HG03060 (cell line): ENCODE data around the gene SYCP2L.
"Not testable (repeated sequence)": the region's sequence is repeated elsewhere in the genome, so short reads cannot be mapped to it uniquely, and the experiment has no call there.

Source experiments
- ATAC-seq: cut with Tn5 transposase; IDR thresholded peaks from one replicate; pipeline ENCODE4 v1.9.1; 2021; ENCODE audit warnings: low read depth, moderate number of reproducible peaks; ENCODE audit not compliant: unreplicated experiment

Gene SYCP2L

DNA sequence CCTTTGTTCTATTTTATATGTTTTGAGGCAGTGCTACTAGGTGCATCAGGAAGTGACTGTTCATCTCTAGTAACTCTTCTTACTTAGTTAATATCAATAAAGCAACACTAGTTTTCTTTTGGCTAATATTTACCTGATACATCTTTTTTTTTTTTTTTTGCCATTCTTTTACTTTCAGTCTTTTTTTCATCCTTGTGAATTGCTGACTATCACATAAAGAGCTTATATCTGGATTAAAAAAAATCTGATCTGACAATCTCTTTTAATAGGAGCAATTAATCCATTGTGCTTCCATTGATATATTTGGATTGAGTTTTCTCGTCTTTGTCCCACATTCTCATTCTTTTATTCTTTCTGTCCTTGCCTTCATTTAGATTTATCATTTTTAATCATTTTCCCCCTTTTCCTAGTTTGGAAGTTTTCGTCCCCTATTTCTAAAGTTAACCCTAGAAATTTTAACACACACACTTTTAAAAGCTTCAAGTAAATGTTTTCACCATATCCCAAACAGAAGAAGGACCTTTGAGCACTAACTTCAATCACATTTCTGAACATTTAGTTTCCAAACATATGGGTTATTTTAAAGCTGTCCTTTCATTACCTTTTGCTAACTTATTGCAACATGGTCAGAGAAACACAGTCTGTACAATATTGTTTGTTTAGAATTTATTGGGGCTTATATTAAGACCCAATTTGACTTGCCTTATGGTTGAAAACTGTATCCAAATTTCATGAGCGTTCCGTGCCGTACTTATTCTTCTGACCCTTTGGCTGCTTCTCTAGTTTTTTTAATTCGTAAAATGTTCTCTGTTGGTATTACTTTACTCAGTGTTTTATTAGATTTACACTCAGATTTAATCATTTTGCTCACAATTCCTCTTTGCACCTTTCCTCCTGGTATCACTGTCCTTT, 63.0 kb downstream of the SYCP2L start:
- ATAC-seq, result no peak

DNA sequence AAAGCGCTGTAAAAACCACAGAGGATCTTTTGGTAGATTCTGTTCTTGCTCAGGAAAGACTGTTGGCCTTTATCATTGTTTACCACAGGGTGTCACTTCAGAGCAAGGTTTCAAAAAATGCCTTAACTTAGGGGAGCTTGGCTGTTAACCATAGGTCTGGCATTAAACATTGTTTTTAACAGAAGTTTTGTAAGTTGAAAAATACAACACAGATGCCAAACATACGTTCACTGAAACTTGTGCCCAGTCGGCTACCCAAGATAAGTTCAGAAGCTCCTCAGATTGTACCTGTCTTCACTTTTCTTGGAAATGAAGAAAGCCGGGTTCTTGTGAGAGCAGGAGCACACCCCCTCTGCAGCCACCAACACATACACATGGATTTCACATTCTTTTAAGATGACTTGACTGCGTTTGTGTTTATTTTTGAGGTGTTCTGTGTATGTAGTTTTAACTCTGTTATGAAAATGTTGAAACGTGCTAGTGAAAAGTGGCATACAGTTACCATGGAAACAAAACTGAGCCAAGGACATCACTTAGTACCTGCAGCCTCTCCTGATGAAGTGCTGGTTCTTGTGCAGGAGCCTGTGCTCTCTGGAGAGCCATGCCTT, 64.9 kb downstream of the SYCP2L start:
- no peak for ATAC-seq

DNA sequence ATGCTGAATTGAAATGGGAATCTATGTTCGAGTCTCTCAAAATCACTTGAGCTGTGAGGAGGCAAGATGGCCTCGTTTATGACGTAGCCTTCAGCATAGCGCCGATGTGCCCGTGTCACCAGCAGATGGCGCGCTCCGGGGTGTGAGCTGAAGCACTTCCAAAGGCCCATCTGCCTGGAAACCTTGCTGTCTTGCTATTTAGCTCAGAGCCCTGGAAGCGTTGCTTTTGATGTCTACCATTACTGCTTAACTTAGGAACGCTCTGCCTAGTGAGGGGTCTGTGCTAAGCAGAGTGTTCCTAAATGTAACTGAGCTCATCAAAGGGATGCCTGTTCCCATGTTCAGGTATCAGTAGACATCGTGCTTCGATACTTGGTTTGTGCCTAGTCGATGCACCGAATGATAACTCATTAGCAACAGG, 67.7 kb downstream of the SYCP2L start:
- ATAC-seq, result no peak

DNA sequence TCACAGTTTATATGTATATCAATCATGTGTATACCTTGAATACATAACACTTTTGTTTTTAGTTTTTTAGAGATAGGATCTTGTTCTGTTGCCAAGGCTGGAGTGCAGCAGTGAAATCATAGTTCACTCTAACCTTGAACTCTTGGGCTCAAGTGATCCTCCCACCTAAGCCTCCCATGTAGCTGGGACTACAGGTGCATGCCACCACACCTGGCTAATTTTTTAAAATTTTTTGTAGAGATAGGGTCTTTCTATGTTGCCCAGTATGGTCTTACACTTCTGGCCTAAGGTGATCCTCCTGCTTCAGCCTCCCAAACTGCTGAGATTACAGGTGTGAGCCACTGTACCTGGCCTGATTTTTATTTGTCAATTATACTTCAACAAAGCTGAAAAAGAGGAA, 69.9 kb downstream of the SYCP2L start:
- no peak for ATAC-seq

DNA sequence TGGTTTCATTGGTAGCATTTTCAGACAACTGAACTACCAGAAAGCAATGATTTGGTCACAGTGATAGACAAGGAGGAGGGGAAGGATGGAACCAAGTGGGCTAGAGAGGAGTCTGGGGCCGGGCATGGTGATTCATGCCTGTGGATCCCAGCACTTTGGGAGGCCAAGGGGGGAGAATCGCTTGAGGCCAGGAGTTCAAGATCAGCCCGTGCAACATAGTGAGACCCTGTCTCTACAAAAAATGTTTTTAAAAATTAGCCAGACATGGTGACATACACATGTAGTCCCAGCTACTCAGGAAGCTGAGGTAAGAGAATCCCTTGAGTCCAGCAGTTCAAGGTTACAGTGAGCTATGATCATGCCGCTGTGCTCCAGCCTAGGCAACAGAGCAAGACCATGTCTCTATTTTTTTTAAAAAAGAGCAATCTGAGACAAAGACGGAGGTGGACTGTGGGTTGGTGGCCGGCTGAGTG, 70.6 kb downstream of the SYCP2L start:
- ATAC-seq, result no peak

DNA sequence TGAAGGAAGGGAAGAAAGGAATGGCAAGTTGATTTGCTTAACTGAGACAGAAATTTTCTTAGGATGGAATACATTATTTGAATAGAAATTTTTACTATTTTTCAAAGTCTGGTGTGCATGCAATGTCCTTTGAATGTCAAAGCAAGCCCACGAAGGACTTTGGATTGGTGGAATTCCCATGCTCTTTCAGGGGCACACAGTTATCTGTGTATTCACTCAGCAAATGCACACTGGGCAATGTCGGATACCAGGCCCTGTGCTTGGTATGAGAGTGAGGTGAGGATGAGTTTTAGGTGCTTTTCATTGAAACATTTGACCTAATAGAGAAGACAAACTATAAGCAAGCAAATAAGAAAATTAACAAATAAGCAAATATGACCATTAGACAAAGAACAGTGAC, 73.3 kb downstream of the SYCP2L start:
- no peak for ATAC-seq

DNA sequence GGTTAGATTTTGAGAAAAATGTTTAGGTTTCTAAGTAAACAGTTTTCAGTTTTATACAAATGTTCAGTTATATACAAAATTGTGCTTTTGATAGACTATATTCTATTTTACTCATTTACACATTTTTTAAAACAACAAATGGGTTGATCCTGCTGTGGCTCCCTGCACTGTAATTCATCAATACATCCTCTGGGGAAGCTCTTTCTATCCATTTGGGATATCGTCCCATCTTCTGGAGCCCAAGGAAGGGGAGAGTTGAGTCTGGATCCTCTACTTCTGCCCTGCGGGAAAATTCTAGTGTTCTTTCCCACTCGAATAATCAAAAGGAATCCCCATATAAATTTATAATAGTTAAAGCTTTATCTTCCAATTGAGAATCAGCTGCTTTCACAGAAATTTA, 75.0 kb downstream of the SYCP2L start:
- no peak for ATAC-seq

DNA sequence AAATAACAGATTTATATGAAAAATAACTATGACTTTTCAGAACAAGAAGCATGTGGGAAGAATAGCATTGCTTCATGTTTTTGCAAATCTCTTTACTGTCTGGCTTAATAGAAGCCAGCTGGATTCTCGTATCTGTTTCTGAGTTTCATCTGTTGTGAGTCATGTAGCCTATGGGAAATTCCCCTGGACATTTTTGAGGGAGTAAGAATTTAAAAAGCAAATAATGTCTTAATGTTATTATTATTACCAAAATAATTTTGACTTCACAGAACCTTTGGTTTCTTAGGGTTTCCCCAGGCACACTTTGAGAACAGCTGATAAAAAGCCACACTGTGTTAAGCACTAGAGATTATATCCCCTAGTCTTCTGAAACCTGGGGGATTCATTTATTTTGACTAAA, 75.8 kb downstream of the SYCP2L start:
- no peak for ATAC-seq

DNA sequence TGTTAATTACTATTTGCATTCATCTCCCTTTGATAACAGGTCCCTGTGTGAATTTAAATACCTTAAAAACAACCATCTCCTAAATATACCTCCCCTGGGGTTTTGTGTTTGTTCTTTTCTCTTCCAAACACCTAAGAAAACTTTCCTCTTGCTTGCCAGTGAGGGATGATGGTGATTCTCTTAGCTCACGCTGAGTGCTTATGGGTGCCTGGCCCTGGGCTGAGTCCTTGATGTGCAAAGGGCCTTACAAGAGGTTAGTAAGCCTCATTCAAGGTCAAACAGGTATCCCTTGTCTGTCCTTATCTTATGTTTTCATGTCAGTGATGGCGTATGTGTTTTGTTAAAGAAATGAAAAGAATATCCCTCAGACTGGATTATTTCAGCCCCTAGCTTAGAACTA, 76.3 kb downstream of the SYCP2L start:
- ATAC-seq, result no peak

DNA sequence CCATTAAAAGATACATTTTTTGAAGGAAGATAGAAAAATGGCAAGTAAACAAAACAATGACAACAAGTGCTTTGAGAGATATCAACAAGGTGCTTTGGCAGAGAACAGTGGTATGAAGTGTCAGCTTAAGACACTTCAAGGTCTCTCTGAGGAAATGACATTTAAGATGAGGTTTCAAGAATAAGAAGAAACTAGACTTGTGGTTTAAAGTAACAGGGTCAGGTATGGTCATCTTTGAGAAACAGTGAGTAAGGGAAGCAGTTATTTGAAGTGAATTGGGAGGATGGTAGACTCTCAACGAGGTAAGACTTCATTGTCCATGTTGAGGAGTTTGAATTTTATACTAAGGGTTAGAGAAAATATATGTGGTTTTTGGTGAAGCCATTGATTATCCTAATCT, 77.8 kb downstream of the SYCP2L start:
- no peak for ATAC-seq

DNA sequence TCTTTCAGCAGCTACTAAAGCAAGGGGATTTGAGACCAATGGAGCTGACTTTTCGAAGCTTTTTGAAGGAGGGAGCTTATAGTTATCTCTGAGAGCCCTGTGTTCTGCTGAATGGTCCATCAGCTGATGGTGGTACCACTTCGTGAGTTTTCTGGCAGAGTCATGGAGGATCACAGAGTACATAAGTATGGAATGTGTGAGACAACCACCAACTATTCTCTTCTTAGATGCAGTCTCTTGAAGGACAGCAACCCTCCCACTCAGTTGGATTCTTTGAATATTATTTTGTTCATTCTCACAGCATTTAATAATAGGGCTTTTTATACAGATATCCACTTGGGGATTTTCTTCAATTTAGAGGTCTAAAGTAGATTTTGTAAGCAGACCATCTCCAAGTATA, 81.9 kb downstream of the SYCP2L start:
- no peak for ATAC-seq

DNA sequence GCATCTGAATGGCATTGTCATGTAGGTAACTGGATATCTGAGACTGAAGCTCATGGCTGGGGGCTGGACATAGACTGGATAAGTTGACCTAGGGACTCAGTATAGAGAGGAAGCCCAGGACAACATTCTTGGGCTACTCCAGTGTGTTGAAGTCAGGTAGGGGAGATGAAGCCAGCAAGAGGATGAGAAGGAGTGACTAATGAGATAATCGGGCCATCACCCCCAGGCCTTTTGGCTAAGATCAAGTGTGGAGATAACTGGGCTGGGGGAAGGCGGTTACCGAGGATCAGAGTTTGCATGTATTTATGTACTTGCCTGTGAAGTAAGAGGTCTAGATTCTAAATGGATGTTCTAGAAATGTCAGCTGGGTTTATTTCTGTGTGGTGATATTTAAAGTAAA, 83.9 kb downstream of the SYCP2L start:
- ATAC-seq, result no peak

DNA sequence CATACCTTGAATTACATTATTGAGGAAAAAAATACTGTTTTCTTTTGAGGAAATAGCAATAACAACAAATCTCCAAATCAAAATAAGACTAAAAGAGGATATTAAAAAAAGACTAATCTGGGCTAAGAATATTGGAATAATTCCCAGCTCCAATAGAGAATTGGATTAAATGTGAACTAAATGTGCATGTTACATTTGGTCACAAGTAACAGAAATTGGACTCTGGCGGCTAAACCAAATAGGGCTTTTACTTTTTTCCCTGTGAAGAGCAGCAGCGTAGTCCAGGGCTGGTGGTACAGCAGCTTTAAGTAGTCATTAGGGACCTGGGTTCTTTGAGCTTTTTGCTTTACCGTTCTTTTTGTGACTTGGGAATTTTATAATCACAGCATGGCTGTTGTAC, 85.3 kb downstream of the SYCP2L start:
- ATAC-seq, result no peak

DNA sequence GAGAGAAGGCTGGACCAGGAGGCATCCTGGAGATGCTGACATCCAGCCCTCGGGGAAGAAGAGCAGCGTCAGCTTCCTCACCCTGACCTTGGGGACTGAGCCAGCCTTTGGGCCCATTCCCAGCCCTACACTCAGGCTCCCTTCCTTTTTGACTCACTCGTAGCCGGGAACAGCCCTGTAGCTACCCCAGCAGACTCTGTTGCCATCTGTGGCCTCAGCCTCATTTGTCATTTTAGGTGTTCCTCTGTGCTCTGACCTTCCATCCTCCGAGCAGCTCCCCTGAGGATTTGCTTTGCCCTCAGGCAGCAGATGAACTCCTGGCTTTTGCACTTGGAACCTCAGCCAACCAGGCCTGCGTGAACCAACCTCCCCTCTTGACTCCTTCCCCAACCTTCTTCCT, 89.7 kb downstream of the SYCP2L start:
- ATAC-seq, result no peak

DNA sequence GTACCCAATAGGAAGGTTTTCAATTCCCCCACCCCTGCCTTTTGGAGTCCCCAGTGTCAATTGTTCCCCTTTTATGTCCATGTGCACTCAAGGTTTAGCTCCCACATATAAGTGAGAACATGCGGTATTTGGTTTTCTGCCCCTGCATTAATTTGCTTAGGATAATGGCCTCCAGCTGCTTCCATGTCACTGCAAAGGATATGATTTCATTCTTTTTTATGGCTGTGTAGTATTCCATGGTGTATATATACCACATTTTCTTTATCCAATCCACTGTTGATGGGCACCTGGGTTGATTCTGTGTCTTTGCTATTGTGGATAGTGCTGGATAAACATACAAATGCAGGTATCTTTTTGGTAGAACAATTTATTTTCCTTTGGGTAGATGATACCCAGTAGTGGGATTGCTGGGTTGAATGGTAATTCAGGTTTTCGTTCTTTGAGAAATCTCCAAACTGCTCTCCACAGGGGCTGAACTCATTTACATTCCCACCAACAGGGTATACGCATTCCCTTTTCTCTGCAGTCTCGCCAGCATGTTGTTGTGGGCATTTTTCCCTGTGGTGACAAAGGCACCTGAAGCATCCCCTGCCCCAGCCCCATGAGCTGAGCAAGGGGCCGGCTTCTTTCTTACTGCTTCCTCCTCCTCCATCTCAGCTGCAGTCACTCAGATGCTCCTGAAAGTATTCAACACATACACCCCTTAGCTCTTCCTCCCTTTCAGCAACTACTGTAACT, 90.5 kb downstream of the SYCP2L start:
- ATAC-seq, result no peak

DNA sequence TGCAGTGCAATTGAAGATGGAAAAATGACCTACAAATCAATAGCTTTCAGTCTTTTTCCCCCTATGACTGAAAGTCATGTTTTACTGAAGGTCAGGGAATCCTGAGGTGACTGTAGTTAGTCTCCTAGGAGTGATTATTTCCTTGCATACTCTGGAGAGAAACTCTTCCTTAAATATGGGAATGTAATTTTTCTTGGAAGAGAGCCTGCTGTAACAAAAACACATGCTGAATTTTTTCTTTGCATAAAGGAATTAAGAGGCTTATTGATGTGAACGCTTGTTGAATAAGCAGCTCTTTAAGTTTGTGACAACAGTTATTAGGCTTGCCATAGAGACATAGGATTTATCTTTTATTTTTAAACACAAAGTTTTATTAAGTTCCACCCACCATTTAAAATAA, 92.8 kb downstream of the SYCP2L start:
- no peak for ATAC-seq

DNA sequence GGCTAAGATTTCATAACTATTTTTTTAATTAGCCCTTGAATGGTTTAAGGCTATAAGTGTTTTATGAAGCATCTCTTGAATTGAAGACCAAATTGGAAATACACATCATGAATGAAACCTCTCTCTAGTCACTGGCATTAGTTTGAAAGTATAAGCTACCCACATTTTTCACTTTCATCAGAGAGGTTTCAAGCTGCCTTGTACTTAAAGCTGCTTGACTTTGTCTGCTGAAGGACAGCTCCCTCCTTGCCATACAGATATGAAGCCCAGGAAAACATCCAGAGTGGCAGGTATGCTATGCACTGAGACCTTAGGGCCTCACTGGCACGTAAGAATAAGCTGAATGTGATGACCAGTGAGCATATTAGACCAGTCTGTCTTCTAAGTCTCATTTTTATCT, 94.6 kb downstream of the SYCP2L start:
- ATAC-seq, result no peak

DNA sequence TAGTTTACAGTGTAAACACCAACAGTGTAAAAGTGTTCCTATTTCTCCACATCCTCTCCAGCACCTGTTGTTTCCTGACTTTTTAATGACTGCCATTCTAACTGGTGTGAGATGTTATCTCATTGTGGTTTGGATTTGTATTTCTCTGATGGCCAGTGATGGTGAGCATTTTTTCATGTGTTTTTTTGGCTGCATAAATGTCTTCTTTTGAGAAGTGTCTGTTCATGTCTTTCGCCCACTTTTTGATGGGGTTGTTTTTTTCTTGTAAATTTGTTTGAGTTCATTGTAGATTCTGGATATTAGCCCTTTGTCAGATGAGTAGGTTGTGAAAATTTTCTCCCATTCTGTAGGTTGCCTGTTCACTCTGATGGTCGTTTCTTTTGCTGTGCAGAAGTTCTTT, 98.1 kb downstream of the SYCP2L start:
- not testable (repeated sequence) for ATAC-seq

DNA sequence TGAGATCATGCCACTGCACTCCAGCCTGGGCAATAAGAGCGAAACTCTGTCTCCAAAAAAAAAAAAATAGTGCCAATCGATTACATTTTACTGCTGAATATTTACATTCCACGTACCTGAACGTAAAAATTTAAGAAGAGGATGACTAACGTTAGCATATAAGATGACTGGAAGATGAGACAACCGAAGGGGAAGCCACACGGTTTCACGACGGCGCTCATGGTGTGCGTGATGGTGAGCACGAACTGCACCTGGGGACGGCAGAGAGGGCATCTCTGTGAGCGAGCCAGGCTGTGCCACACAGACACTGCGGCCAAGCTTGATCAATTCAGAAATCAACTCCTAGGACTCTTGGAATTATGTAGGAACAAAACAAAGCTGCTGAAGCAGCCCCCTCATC, 102.7 kb downstream of the SYCP2L start:
- no peak for ATAC-seq

DNA sequence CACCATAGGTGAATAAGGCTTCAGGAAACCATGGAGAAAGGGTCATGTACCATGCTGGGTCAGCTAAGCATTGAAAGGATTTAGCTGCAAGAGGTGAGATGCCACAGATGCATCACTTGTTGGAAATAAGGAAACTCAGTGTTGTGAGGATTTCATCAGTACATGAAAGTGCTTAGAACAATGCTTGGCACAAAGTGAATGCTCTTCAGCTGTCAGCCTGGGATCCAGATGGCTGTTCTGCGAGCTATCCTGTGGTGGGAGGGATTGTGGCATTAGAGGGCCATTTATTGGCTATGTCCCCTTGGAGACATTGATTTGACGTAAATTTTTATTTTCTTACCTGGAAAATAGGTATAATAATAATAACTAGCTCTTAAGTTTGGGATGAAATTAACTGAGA, 104.3 kb downstream of the SYCP2L start:
- no peak for ATAC-seq

DNA sequence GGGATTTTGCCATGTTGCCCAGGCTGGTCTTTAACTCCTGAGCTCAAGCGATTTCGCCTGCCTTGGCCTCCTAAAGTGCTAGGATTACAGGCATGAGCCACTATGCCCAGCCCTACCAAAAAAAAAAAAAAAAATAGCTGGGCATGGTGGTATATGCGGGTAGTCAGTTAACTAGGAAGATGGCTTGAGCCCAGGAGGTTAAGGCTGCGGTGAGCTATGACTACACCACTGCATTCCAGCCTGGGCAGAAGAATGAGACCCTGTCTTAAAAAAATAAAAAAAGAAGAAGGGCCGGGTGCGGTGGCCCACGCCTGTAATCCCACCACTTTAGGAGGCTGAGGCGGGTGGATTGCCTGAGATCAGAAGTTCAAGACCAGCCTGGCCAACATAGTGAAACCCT, 107.0 kb downstream of the SYCP2L start:
- no peak for ATAC-seq
